SK-N-SH (cell line): ENCODE data around the gene CNTN4. TPM values are rescaled to one million over a fixed set of nuclear protein-coding genes. Genes with fewer than 3 reads are reported as not detected.
"Not testable (repeated sequence)": the region's sequence is repeated elsewhere in the genome, so short reads cannot be mapped to it uniquely, and the experiment has no call there.

Experiments
- CTCF ChIA-PET: fragments of 300-600, 350-600 bp; formaldehyde crosslinking; extraction: SDS; loops from one replicate; lab custom pipeline; 2021; lab: Yijun Ruan, JAX
- POLR2A ChIA-PET: fragments of 350-600 bp; sonication (Branson Sonifier 250); formaldehyde crosslinking; extraction: SDS; loops from one replicate; lab custom pipeline; 2020; ENCODE audit warnings: antibody characterized with exemption, inconsistent platforms; lab: Yijun Ruan, JAX
- DNase-seq: peaks from one replicate; pipeline ENCODE4 v3.0.0; 2012
- H2AFZ ChIP-seq: fragments of 200-600 bp; sonication (generic); 2 replicates; pipeline ENCODE4 v1.8.1; 2016; ENCODE audit warnings: antibody characterized with exemption, mild to moderate bottlenecking, low read depth
- H3F3A ChIP-seq: fragments of 200-600 bp; sonication (generic); replicated peaks from 2 replicates; pipeline ENCODE3; 2016; ENCODE audit warnings: antibody characterized with exemption, mild to moderate bottlenecking; ENCODE audit not compliant: insufficient read depth
- H3K27ac ChIP-seq, 2 experiments: fragments of 200-500 bp in 1 of 2; fragments of 200-600 bp in 1 of 2; sonication (Bioruptor generic) in 1 of 2; sonication (generic), shearing (Covaris generic) in 1 of 2; 2 replicates each; pipeline versions ENCODE4 v1.5.1 to v1.6.1; 2014 to 2016; ENCODE audit warnings: low read depth in 2 of 2, inconsistent platforms in 1 of 2, low read length in 1 of 2, mild to moderate bottlenecking in 1 of 2, mixed read lengths in 1 of 2
- H3K27me3 ChIP-seq: fragments of 200-600 bp; sonication (generic), shearing (Covaris generic); 2 replicates; pipeline ENCODE4 v1.6.1; 2016; ENCODE audit warnings: mixed run types; ENCODE audit not compliant: insufficient read depth
- H3K36me3 ChIP-seq, 2 experiments: fragments of 200-500 bp in 1 of 2; fragments of 200-600 bp in 1 of 2; sonication (Bioruptor generic) in 1 of 2; sonication (generic) in 1 of 2; replicated peaks in 1 of 2; 2 replicates each; pipeline versions ENCODE3 to v1.5.1; 2014 to 2016; ENCODE audit warnings: low read length in 1 of 2, mild to moderate bottlenecking in 1 of 2; ENCODE audit not compliant: insufficient read depth in 2 of 2, control insufficient read depth in 1 of 2
- H3K4me1 ChIP-seq, 2 experiments: fragments of 200-500 bp in 1 of 2; fragments of 200-600 bp in 1 of 2; sonication (Bioruptor generic) in 1 of 2; sonication (generic), shearing (Covaris generic) in 1 of 2; 2 replicates each; pipeline versions ENCODE4 v1.5.1 to v1.6.1; 2014 to 2016; ENCODE audit warnings: low read depth in 1 of 2, low read length in 1 of 2, mixed run types in 1 of 2; ENCODE audit not compliant: insufficient read depth in 2 of 2, control insufficient read depth in 1 of 2
- H3K4me2 ChIP-seq: fragments of 200-600 bp; sonication (generic), shearing (Covaris generic); 2 replicates; pipeline ENCODE4 v1.6.1; 2017; ENCODE audit warnings: mixed run types
- H3K4me3 ChIP-seq, 2 experiments: fragments of 200-500 bp in 1 of 2; fragments of 200-600 bp in 1 of 2; sonication (Bioruptor generic) in 1 of 2; sonication (generic), shearing (Covaris generic) in 1 of 2; 2 replicates each; pipeline versions ENCODE4 v1.5.1 to v1.8.1; 2014 to 2016; ENCODE audit warnings: low read depth in 2 of 2, inconsistent platforms in 1 of 2, low read length in 1 of 2, mild to moderate bottlenecking in 1 of 2, mixed read lengths in 1 of 2, moderate library complexity in 1 of 2
- H3K79me2 ChIP-seq: fragments of 200-600 bp; sonication (generic); 2 replicates; pipeline ENCODE4 v1.8.1; 2017; ENCODE audit warnings: mild to moderate bottlenecking; ENCODE audit not compliant: insufficient read depth
- H3K9ac ChIP-seq: fragments of 200-600 bp; sonication (generic); 2 replicates; pipeline ENCODE4 v1.6.1; 2017; ENCODE audit warnings: mixed run types
- H3K9me2 ChIP-seq: fragments of 200-600 bp; sonication (generic); 2 replicates; pipeline ENCODE4 v1.6.1; 2017; ENCODE audit warnings: mixed run types
- H3K9me3 ChIP-seq: fragments of 200-600 bp; sonication (generic); 2 replicates; pipeline ENCODE4 v1.6.1; 2017; ENCODE audit warnings: mixed run types, mild to moderate bottlenecking, moderate library complexity
- H4K20me1 ChIP-seq: fragments of 200-600 bp; sonication (generic); 2 replicates; pipeline ENCODE4 v1.6.1; 2017; ENCODE audit warnings: mild to moderate bottlenecking, mixed run types; ENCODE audit not compliant: insufficient read depth
- CHD2 ChIP-seq: fragments of 150-350 bp; IDR thresholded peaks from 2 replicates; pipeline ENCODE4 v1.6.1; 2018; ENCODE audit warnings: low read length; ENCODE audit not compliant: partially characterized antibody
- EP300 ChIP-seq, 2 experiments: IDR thresholded peaks; 2 replicates each; pipeline versions ENCODE4 v1.4.0 to v1.6.1; 2012; ENCODE audit warnings: borderline replicate concordance in 1 of 2, low read depth in 1 of 2, low read length in 1 of 2
- GABPA ChIP-seq: IDR thresholded peaks from 2 replicates; pipeline ENCODE4 v1.4.0; 2012; ENCODE audit warnings: low read depth, mild to moderate bottlenecking
- MAX ChIP-seq: IDR thresholded peaks from 2 replicates; pipeline ENCODE4 v1.4.0; 2012; ENCODE audit warnings: low read depth
- NRF1 ChIP-seq: IDR thresholded peaks from 2 replicates; pipeline ENCODE4 v1.6.1; 2012; ENCODE audit warnings: low read depth, mild to moderate bottlenecking, low read length
- POLR2AphosphoS5 ChIP-seq: IDR thresholded peaks from 2 replicates; pipeline ENCODE4 v1.6.1; 2012; ENCODE audit warnings: low read depth, low read length
- RAD21 ChIP-seq: IDR thresholded peaks from 2 replicates; pipeline ENCODE4 v1.6.1; 2012; ENCODE audit warnings: mild to moderate bottlenecking, low read length
- RCOR1 ChIP-seq: fragments of 150-350 bp; IDR thresholded peaks from 2 replicates; pipeline ENCODE4 v1.6.1; 2017; ENCODE audit warnings: antibody characterized with exemption, low read length
- RXRA ChIP-seq: IDR thresholded peaks from 2 replicates; pipeline ENCODE4 v1.4.0; 2012; ENCODE audit warnings: low read depth, mild to moderate bottlenecking, borderline replicate concordance
- SIN3A ChIP-seq: IDR thresholded peaks from 2 replicates; pipeline ENCODE4 v1.6.1; 2012; ENCODE audit warnings: low read depth, mild to moderate bottlenecking, low read length, moderate library complexity, borderline replicate concordance
- SMC3 ChIP-seq: IDR thresholded peaks from 2 replicates; pipeline ENCODE4 v1.6.1; 2012; ENCODE audit warnings: low read depth, low read length, improper control_type of control experiment
- TAF1 ChIP-seq: IDR thresholded peaks from 2 replicates; pipeline ENCODE4 v1.6.1; 2012; ENCODE audit warnings: low read depth, mild to moderate bottlenecking, low read length, moderate library complexity, borderline replicate concordance
- TCF12 ChIP-seq: IDR thresholded peaks from 2 replicates; pipeline ENCODE4 v1.4.0; 2012
- YY1 ChIP-seq: IDR thresholded peaks from 2 replicates; pipeline ENCODE4 v1.4.0; 2012; ENCODE audit warnings: low read depth, mild to moderate bottlenecking
- WGBS: methylation state at CpG from one replicate; pipeline ENCODE4 v1.1.6; 2017; ENCODE audit warnings: low lambda C conversion rate; 5-methylcytosine and 5-hydroxymethylcytosine counted together
- polyA plus RNA-seq, 3 experiments: library from polyadenylated mRNA; depleted of rRNA; stranded (reverse); fragments of >200 nt; gene quantifications; 2 replicates each; pipeline ENCODE4 v1.2.3, GENCODE V29; 2012
- TF ChIP-seq, protein P1 (sequence below): IDR thresholded peaks from 2 replicates; pipeline ENCODE4 v1.4.0; 2012; ENCODE audit warnings: low read depth, borderline replicate concordance
- TF ChIP-seq, protein P2 (sequence below): fragments of 150-350 bp; IDR thresholded peaks from 2 replicates; pipeline ENCODE4 v1.6.1; 2016; ENCODE audit warnings: mild to moderate bottlenecking, low read depth, low read length
- TF ChIP-seq, protein P3 (sequence below): fragments of 200-600 bp; sonication (generic); IDR thresholded peaks from 2 replicates; pipeline ENCODE4 v1.6.1; 2017; ENCODE audit warnings: antibody characterized with exemption, mild to moderate bottlenecking, moderate library complexity

Gene CNTN4
- polyA plus RNA-seq, 1 of the 3 experiments (the other 2 are of a cell fraction) = 0.12 TPM

DNA sequence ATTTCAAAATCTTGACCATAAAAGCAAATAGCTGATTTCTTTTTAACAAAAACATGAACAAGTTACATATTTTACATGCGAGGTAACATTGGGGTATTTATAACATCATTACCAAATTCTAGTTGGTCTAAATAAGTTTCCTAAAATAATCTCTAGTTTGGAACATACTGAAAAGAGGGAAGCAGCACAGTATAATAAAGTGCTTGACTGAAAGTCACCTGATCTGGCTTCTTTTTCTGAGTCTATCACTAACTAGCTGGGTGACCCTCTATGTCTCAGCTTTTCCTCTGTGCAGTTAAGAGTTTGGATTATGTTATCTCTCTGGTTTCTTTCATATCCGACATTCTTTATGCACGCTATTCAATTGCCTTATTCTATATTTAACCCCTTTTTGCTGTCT lies 19.8 kb upstream of the CNTN4 start (continued):
- TF ChIP-seq EP300 (IDR thresholded peaks at IDR 0.05; ENCODE audit: borderline replicate concordance in 1 of 2, low read depth in 1 of 2, low read length in 1 of 2) = no peak
- TF ChIP-seq CHD2 = no peak
- no peak for TF ChIP-seq SMC3
- TF ChIP-seq, protein P1, sequence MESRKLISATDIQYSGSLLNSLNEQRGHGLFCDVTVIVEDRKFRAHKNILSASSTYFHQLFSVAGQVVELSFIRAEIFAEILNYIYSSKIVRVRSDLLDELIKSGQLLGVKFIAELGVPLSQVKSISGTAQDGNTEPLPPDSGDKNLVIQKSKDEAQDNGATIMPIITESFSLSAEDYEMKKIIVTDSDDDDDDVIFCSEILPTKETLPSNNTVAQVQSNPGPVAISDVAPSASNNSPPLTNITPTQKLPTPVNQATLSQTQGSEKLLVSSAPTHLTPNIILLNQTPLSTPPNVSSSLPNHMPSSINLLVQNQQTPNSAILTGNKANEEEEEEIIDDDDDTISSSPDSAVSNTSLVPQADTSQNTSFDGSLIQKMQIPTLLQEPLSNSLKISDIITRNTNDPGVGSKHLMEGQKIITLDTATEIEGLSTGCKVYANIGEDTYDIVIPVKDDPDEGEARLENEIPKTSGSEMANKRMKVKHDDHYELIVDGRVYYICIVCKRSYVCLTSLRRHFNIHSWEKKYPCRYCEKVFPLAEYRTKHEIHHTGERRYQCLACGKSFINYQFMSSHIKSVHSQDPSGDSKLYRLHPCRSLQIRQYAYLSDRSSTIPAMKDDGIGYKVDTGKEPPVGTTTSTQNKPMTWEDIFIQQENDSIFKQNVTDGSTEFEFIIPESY = no peak

DNA sequence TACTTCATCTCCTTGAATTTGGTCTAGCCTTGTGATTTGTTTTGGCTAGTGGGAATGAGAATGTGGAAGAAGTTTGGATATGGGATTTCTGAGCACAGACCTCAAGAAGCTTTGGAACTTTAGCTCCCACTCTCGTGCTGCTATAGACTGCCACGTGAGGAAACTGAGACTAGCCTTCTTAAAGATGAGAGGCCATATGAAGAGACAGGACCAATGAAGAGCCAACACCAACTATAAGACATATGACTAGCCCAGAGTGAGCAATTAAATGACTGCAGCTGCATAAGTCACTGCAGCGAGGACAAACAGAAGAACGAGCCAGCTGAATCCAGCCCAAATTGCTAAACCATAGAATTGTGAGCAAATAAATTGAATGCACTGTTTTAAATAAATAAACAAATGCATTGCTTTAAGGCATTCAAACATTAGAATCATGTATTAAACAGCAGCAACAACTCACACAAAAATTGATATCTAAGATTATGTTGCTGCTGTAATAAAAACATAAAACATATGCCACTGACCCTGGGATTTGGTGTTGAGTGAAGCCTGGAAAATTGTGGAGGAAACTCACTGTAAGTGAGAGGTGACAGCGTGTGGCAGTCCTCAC lies 15.7 kb upstream of the CNTN4 start:
- CTCF ChIA-PET = no interaction called here
- no peaks in the 10 kb centered on the region for H4K20me1 ChIP-seq
- TF ChIP-seq NRF1 = no peak
- no peak for TF ChIP-seq SIN3A
- TF ChIP-seq MAX = no peak
- TF ChIP-seq, protein P2, sequence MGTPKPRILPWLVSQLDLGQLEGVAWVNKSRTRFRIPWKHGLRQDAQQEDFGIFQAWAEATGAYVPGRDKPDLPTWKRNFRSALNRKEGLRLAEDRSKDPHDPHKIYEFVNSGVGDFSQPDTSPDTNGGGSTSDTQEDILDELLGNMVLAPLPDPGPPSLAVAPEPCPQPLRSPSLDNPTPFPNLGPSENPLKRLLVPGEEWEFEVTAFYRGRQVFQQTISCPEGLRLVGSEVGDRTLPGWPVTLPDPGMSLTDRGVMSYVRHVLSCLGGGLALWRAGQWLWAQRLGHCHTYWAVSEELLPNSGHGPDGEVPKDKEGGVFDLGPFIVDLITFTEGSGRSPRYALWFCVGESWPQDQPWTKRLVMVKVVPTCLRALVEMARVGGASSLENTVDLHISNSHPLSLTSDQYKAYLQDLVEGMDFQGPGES = no peak
- TF ChIP-seq TCF12 = no peak
- no peak for TF ChIP-seq RCOR1
- no peak for TF ChIP-seq TAF1
- no peak for TF ChIP-seq RAD21
- TF ChIP-seq RXRA = no peak
- TF ChIP-seq, protein P3, sequence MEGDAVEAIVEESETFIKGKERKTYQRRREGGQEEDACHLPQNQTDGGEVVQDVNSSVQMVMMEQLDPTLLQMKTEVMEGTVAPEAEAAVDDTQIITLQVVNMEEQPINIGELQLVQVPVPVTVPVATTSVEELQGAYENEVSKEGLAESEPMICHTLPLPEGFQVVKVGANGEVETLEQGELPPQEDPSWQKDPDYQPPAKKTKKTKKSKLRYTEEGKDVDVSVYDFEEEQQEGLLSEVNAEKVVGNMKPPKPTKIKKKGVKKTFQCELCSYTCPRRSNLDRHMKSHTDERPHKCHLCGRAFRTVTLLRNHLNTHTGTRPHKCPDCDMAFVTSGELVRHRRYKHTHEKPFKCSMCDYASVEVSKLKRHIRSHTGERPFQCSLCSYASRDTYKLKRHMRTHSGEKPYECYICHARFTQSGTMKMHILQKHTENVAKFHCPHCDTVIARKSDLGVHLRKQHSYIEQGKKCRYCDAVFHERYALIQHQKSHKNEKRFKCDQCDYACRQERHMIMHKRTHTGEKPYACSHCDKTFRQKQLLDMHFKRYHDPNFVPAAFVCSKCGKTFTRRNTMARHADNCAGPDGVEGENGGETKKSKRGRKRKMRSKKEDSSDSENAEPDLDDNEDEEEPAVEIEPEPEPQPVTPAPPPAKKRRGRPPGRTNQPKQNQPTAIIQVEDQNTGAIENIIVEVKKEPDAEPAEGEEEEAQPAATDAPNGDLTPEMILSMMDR = no peak
- no peak for TF ChIP-seq YY1
- no peak for TF ChIP-seq GABPA
- TF ChIP-seq POLR2AphosphoS5 = no peak
- TF ChIP-seq SMC3 = no peak

GRCh38 chr3:2083558-2083957 lies 15.1 kb upstream of the CNTN4 start:
- H3K4me1 ChIP-seq, H3K4me3 ChIP-seq, H4K20me1 ChIP-seq, H3K4me2 ChIP-seq, H3K9me2 ChIP-seq, POLR2A ChIA-PET, H3K27ac ChIP-seq, H3K36me3 ChIP-seq, DNase-seq, H3K9me3 ChIP-seq, H3K79me2 ChIP-seq, H3K27me3 ChIP-seq, H2AFZ ChIP-seq, H3K9ac ChIP-seq, H3F3A ChIP-seq, CTCF ChIA-PET: not testable (repeated sequence)
- 58% methylated on average over 10 of the region's 40 CpGs for WGBS

More for the DNA sequence above, 15.7 kb upstream of the CNTN4 start:
- Histone ChIP-seq H3K9me2 (no peaks in the 10 kb centered on the region), H3K9me3 (no peaks in the 10 kb centered on the region), H3K79me2 (no peaks in the 10 kb centered on the region), H2AFZ (no peak overlapping the region), H3K27ac (no peak overlapping the region), H3K4me1 (no peaks in the 10 kb centered on the region), H3F3A (no peaks in the 10 kb centered on the region), H3K4me3 (no peak overlapping the region), H3K27me3 (no peaks in the 10 kb centered on the region), H3K9ac (no peak overlapping the region), H3K36me3 (no peaks in the 10 kb centered on the region), H3K4me2 (no peak overlapping the region)
- 26% methylated on average over 5 of the region's 5 CpGs for WGBS
- POLR2A ChIA-PET = no interaction called here
- no peak for DNase-seq
